IMR-90 (cell line): ENCODE measurements around the gene ARHGAP31.

ENCODE experiments used
- BHLHE40 ChIP-seq: fragments of 150-350 bp; IDR thresholded peaks from 2 replicates; pipeline ENCODE4 v1.6.1; 2016; ENCODE audit warnings: mild to moderate bottlenecking, low read depth, low read length
- CEBPB ChIP-seq: IDR thresholded peaks from 2 replicates; pipeline ENCODE4 v1.6.1; 2012; ENCODE audit warnings: low read depth, low read length, improper control_type of control experiment
- CHD1 ChIP-seq: IDR thresholded peaks from 2 replicates; pipeline ENCODE4 v1.6.1; 2012; ENCODE audit warnings: low read depth, low read length, improper control_type of control experiment
- CTCF ChIP-seq: conservative IDR thresholded peaks from 2 replicates; pipeline ENCODE4 v1.5.1; 2012; ENCODE audit warnings: mild to moderate bottlenecking, low read depth, low read length, improper control_type of control experiment
- MAFK ChIP-seq: IDR thresholded peaks from 2 replicates; pipeline ENCODE4 v1.6.1; 2012; ENCODE audit warnings: low read depth, low read length, improper control_type of control experiment
- MAZ ChIP-seq: IDR thresholded peaks from 2 replicates; pipeline ENCODE4 v1.6.1; 2012; ENCODE audit warnings: low read depth, mild to moderate bottlenecking, low read length, improper control_type of control experiment, moderate library complexity, borderline replicate concordance
- MXI1 ChIP-seq: IDR thresholded peaks from 2 replicates; pipeline ENCODE4 v1.6.1; 2012; ENCODE audit warnings: low read depth, mild to moderate bottlenecking, low read length, moderate library complexity, borderline replicate concordance
- POLR2A ChIP-seq: IDR thresholded peaks from 2 replicates; pipeline ENCODE4 v1.6.1; 2012; ENCODE audit warnings: mild to moderate bottlenecking, low read depth, low read length
- RAD21 ChIP-seq: IDR thresholded peaks from 2 replicates; pipeline ENCODE4 v1.6.1; 2012; ENCODE audit warnings: low read length, improper control_type of control experiment
- RCOR1 ChIP-seq: IDR thresholded peaks from 2 replicates; pipeline ENCODE4 v1.6.1; 2012; ENCODE audit warnings: mild to moderate bottlenecking, low read length, improper control_type of control experiment; ENCODE audit not compliant: insufficient replicate concordance
- RFX5 ChIP-seq: IDR thresholded peaks from 2 replicates; pipeline ENCODE4 v1.8.0; 2012; ENCODE audit warnings: low read depth, mild to moderate bottlenecking, low read length, moderate library complexity
- SMC3 ChIP-seq: fragments of 150-350 bp; IDR thresholded peaks from 2 replicates; pipeline ENCODE4 v1.6.1; 2016; ENCODE audit warnings: low read depth, mild to moderate bottlenecking, antibody characterized with exemption, low read length, moderate library complexity
- USF2 ChIP-seq: fragments of 150-350 bp; IDR thresholded peaks from 2 replicates; pipeline ENCODE4 v1.6.1; 2017; ENCODE audit warnings: mild to moderate bottlenecking, antibody characterized with exemption, low read length, low read depth
- TF ChIP-seq, protein P1 (sequence below): fragments of 150-350 bp; IDR thresholded peaks from 2 replicates; pipeline ENCODE4 v1.6.1; 2016; ENCODE audit warnings: low read depth, mild to moderate bottlenecking, low read length, moderate library complexity, borderline replicate concordance

DNA sequence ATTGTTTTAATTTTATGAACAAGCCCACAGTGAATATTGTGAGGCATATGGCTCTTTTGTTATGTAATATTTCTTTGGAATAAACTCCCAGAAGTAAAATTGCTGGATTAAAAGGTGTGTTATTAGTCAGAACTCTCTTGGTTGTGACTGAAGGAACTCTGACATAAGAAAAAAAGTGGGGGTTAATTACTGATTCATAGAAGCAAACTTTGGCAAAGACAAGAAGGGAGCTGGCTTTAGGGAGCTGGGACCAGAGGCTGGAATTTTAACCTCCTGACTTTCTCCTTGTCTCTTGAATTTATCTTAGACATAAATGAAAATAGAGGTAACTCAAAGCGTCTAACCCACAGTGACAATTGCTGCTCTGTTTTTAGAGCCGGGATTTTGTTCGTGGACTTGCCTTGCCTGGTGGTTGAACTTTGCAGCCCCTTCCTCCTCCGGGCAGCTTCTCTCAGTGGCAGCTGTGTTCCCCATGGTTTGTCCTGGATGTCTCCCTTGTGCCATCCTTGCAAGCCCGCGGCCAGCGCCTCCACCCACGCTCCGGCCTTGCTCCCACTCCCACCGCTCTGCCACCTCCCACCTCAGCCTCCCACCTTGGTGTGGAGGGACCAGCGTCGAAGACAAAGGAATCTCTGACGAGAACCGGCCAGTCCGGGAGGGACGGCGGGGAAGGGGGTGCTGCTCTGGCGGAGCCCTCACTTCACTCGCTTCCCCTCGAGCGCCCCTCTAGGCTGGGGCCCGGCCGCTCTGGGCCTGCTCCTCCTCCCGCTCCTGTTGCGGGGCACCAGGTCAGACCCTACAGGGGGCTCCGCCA lies 28.0 kb downstream of the ARHGAP31 start:
- TF ChIP-seq CHD1 (no peak), USF2 (no peak), POLR2A (no peak), CTCF (no peak), MAFK (no peak), RCOR1 (no peak), SMC3 (no peak), MAZ (no peak), CEBPB (no peak), RFX5 (no peak), BHLHE40 (no peak), RAD21 (no peak), MXI1 (no peak)
- TF ChIP-seq, protein P1, sequence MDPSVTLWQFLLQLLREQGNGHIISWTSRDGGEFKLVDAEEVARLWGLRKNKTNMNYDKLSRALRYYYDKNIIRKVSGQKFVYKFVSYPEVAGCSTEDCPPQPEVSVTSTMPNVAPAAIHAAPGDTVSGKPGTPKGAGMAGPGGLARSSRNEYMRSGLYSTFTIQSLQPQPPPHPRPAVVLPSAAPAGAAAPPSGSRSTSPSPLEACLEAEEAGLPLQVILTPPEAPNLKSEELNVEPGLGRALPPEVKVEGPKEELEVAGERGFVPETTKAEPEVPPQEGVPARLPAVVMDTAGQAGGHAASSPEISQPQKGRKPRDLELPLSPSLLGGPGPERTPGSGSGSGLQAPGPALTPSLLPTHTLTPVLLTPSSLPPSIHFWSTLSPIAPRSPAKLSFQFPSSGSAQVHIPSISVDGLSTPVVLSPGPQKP, result no peak
